ENCODE results near the gene LDLRAD2.
A peak's percentile ranks its signal among the peaks of the same experiment; 100 is the strongest.
"Not testable (repeated sequence)": the region's sequence is repeated elsewhere in the genome, so short reads cannot be mapped to it uniquely, and the experiment has no call there.

LDLRAD2 gene

GRCh38 chr1:21783679-21784603 lies 28.1 kb upstream of the LDLRAD2 start:
- DNase-seq (ENCODE audit: low read depth), result peak; percentile 97

DNA sequence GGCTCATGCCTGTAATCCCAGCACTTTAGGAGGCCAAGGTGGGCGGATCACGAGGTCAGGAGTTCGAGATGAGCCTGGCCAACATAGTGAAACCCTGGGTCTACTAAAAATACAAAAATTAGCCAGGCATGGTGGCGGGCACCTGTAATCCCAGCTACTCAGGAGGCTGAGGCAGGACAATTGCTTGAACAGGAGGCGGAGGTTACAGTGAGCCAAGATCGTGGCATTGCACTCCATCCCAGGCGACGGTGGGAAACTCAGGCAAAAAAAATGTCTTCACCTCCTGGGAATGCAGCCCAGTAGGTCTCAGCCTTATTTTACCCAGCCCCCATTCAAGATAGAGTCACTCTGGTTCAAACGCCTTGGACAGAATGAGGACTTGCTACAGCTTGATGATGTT lies 26.3 kb upstream of the LDLRAD2 start:
- not testable (repeated sequence) for DNase-seq (ENCODE audit: low read depth)

DNA sequence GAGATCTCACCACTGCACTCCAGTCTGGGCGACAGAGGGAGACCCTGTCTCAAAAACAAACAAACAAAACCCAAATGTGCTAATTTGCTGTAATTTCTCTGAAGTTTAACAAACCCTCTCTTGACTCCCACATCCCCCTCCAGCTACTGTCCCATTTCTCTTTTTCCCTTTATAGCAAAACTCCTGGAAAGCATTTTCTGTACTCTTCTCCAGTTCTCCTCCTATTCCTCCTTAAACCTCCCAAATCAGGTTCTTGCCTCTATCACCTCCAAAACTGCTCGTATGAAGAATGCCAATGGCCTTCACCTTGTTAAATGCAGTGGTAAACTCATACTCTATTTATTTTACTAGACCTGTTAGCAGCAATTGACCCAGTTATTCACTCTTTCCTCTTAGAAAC lies 25.4 kb upstream of the LDLRAD2 start:
- DNase-seq (ENCODE audit: low read depth), result no peak

GRCh38 chr1:21793104-21793503 lies 19.0 kb upstream of the LDLRAD2 start:
- DNase-seq (ENCODE audit: low read depth), result no peak

- no peak for DNase-seq (ENCODE audit: low read depth)
Observed at GRCh38 chr1:21794656-21795055, 17.4 kb upstream of the LDLRAD2 start.

DNA sequence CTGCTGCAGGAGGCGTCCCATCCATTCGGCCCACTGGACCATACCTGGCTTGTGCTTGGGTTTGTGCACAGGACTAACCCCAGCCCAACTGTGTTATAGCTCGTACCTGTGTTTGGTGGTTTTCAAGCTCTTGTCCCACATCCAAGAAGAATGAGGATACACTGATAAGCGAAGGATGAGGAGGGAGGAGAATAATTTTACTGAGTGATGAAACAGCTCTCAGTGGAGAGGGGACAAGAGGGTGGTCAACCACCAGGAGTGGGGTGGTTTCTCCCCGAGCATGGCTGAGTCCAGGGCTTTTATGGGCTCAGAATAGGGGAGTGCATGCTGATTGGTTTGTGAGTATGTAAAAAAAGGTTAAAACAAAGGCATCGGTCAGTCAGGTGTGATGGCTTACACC lies 17.0 kb upstream of the LDLRAD2 start:
- no peak for DNase-seq (ENCODE audit: low read depth)

- DNase-seq (ENCODE audit: low read depth), result no peak
Observed at GRCh38 chr1:21799730-21800129, 12.3 kb upstream of the LDLRAD2 start.

- no peak for DNase-seq (ENCODE audit: low read depth)
Observed at GRCh38 chr1:21801100-21801499, 11.0 kb upstream of the LDLRAD2 start.

- DNase-seq (ENCODE audit: low read depth), result no peak
Observed at GRCh38 chr1:21804536-21804935, 7.5 kb upstream of the LDLRAD2 start.

- DNase-seq (ENCODE audit: low read depth), result no peak
Observed at GRCh38 chr1:21813542-21813941, 1.5 kb downstream of the LDLRAD2 start.

DNA sequence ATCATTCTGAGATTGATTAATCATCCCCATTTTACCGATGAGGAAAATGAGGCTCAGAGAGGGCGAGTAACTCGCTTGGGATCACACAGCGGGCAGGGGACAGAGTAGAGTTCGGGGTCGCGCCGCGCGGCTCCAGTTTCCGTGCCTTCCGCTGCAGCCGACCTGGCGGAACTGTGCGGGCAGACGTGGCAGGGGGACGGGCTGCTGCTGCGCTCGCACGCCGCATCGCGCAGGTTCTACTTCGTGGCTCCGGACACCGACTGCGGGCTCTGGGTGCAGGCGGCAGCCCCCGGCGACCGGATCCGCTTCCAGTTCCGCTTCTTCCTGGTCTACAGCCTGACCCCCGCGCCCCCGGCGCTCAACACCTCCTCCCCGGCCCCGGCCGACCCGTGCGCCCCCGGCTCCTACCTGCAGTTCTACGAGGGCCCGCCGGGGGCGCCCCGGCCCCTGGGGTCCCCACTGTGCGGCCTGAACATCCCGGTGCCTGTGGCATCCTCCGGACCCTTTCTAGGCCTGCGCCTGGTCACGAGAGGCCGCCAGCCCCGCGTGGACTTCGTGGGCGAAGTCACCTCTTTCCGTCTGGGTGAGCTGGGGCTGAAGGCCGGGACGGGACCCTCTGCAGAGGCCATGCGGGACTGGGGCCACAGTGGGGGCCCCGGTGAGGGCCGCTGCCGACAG lies 2.3 kb downstream of the LDLRAD2 start:
- DNase-seq (ENCODE audit: low read depth), result no peak

- DNase-seq (ENCODE audit: low read depth), result no peak
Observed at GRCh38 chr1:21814981-21815582, 3.0 kb downstream of the LDLRAD2 start.

DNA sequence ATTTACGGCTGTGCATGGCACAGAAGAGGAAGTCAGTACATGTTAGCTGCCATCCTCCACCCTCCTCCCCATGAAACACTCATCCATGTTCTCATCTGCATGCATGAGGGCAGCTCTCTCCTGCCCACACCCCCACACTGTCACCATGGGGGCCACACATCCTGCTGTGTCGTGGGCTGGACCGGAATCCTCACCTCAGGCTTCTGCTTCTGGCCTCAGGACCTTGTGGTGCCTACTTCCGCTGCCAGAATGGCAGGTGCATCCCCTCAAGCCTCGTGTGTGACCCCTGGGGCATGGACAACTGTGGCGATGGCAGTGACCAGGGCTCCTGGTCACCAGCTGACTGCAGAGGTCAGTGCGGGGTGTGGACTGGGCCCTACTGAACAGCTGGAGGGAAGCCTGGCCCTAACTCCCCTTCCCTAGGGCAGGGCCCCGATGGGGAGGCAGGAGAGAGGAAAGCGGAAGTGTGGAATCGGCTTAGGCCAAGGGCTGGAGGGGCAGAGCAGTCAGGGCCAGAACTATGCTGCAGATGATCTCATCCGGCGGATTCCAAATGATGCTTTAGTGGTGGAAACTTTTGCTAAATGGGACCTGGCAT lies 3.8 kb downstream of the LDLRAD2 start:
- DNase-seq (ENCODE audit: low read depth), result no peak

GRCh38 chr1:21816602-21817302 lies 4.7 kb downstream of the LDLRAD2 start:
- peak; percentile 26 for DNase-seq (ENCODE audit: low read depth)

GRCh38 chr1:21818656-21819055 lies 6.6 kb downstream of the LDLRAD2 start:
- DNase-seq (ENCODE audit: low read depth), result no peak

GRCh38 chr1:21820597-21821232 lies 8.7 kb downstream of the LDLRAD2 start:
- DNase-seq (ENCODE audit: low read depth), result no peak

DNA sequence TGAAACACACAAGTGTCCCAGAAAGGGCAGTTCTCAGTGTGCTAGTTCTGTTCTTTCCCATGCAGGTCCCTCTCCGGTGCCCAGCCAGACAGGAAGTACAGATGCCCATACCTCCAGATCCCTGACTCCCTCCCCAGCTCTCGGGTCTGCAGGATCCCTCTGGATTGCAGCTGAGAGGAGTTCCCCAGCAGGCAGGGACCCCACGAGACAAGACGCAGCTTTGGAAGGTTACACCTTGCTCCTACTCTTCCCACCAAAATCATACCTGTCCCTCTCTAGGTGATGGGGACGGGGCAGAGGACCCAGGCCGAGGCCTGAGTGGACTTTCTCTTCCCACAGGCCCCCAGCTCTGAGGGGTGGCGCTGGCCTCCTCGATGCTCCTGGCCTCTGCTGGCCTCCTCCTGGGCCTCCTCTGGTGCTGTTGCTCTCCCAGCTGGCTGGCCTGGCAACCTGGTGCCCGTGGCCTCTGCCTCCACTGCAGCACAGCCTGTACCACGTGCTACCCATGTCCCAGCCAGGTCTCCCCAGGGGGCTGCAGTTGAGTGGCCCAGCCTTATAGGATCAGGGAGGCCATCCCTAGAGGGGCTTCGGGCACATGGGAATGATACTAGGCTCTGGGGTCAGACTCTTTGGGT lies 9.4 kb downstream of the LDLRAD2 start:
- no peak for DNase-seq (ENCODE audit: low read depth)

GRCh38 chr1:21822349-21822748 lies 10.3 kb downstream of the LDLRAD2 start:
- no peak for DNase-seq (ENCODE audit: low read depth)

DNA sequence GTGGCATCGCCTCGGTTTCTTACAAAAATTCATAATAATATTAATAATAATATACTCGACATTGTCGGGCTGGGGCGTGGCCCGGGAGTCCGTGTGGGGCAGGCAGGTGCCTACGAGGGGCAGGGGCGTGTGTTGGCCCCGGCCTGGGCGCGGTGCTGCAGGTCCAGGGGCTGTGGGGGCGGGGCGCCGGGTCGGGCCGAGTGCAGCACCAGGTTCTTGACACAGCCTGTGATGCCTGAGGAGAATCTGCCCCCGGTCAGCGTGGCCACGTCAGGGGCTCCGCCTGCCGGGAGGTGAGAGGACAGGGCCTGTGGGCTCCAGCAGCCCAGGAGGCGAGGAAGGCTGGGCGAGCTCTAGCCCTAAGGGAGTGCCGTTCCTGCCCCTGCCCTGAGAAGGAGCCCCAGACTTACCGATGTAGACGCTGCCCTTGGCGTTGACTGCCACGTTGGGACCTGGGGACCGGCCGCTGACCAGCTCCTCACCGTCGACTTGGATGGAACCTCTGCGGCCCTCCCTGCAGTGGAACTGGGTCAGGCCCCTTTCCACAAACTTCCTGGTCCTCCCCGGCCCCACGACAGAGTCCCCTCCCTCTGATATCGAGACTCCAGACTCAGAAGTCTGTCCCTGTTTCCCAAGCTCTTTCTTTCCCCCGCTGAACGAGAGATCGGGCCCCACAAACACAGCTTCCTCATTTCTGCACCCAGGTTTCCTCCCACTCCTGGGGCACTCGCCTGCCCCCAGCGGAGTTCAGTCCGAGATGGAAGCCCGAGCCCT lies 11.3 kb downstream of the LDLRAD2 start:
- no peak for DNase-seq (ENCODE audit: low read depth)
